Measurements from ENCODE around the gene PSORS1C1. TPM values are rescaled to one million over a fixed set of nuclear protein-coding genes. Genes with fewer than 3 reads are reported as not detected.
A peak's percentile ranks its signal among the peaks of the same experiment; 100 is the strongest.
"Not testable (repeated sequence)": the region's sequence is repeated elsewhere in the genome, so short reads cannot be mapped to it uniquely, and the experiment has no call there.

PSORS1C1 gene
- total RNA-seq, 2 donors from 2014 or later, result not detected

GRCh38 chr6:31186052-31186734 lies 71.6 kb downstream of the PSORS1C1 start:
- Mint-ChIP-seq H3K36me3 (ENCODE audit: low read depth) (no peaks in the 10 kb centered on the region), H3K27ac (peak overlapping the region; percentile 56), H3K4me1 (peaks cover 2% of the 10 kb centered on the region), H3K4me3 (no peak overlapping the region), H3K27me3 (no peaks in the 10 kb centered on the region)
- no peak for DNase-seq
- no peaks in the 10 kb centered on the region for H3K9me3 ChIP-seq (ENCODE audit: control insufficient read depth, low read length, poor library complexity, severe bottlenecking)
- no peak for ATAC-seq

- ATAC-seq, result no peak
- Mint-ChIP-seq H3K4me3 (no peak overlapping the region), H3K27me3 (no peaks in the 10 kb centered on the region), H3K27ac (no peak overlapping the region), H3K36me3 (ENCODE audit: low read depth) (no peaks in the 10 kb centered on the region), H3K4me1 (peaks cover 2% of the 10 kb centered on the region)
- no peaks in the 10 kb centered on the region for H3K9me3 ChIP-seq (ENCODE audit: control insufficient read depth, low read length, poor library complexity, severe bottlenecking)
- no peak for DNase-seq
Measured at GRCh38 chr6:31187780-31188194, 73.2 kb downstream of the PSORS1C1 start.

- not testable (repeated sequence) for H3K4me3 Mint-ChIP-seq; H3K27ac Mint-ChIP-seq; H3K9me3 ChIP-seq (ENCODE audit: control insufficient read depth, low read length, poor library complexity, severe bottlenecking); ATAC-seq; H3K27me3 Mint-ChIP-seq; H3K4me1 Mint-ChIP-seq; DNase-seq; H3K36me3 Mint-ChIP-seq (ENCODE audit: low read depth)
Measured at GRCh38 chr6:31189223-31189622, 74.6 kb downstream of the PSORS1C1 start.

Other genes with a start within 250 kb of the PSORS1C1 start
- gene DDR1, start 230.3 kb upstream of the PSORS1C1 start, total RNA-seq, result 1 to 10 TPM; 1.8 to 5.6 TPM
- gene GTF2H4, start 206.6 kb upstream of the PSORS1C1 start, total RNA-seq, result 10 to 100 TPM; 11.6 to 19.7 TPM
- gene VARS2, start 200.6 kb upstream of the PSORS1C1 start, total RNA-seq, result 10 to 100 TPM; 24.4 to 30.5 TPM
- not detected for gene SFTA2, start 182.6 kb upstream of the PSORS1C1 start, total RNA-seq
- not detected for gene MUCL3, start 173.8 kb upstream of the PSORS1C1 start, total RNA-seq
- not detected for gene MUC21, start 131.1 kb upstream of the PSORS1C1 start, total RNA-seq
- gene MUC22, start 104.3 kb upstream of the PSORS1C1 start, total RNA-seq, result not detected
- not detected for gene C6orf15, start 2.2 kb upstream of the PSORS1C1 start, total RNA-seq
- gene CDSN, start 5.6 kb downstream of the PSORS1C1 start, total RNA-seq, result not detected
- gene PSORS1C2, start 24.3 kb downstream of the PSORS1C1 start, total RNA-seq, result not detected
- 10 to 100 TPM; 17.9 to 18.0 TPM for gene CCHCR1, start 43.0 kb downstream of the PSORS1C1 start, total RNA-seq
- 1 to 10 TPM; 3.7 to 4.1 TPM for gene TCF19, start 43.8 kb downstream of the PSORS1C1 start, total RNA-seq
- gene POU5F1, start 55.9 kb downstream of the PSORS1C1 start, total RNA-seq, result not detected
- gene HLA-C, start 157.3 kb downstream of the PSORS1C1 start, total RNA-seq, result 1,000 to 10,000 TPM; 1,753 to 2,634 TPM
- gene HLA-B, start 242.4 kb downstream of the PSORS1C1 start, total RNA-seq, result 1,000 to 10,000 TPM; 7,013 to 7,159 TPM

All from T-helper 17 cell (primary cell).